WTC11 (cell line): ENCODE measurements around the gene TOE1. TPM values are rescaled to one million over a fixed set of nuclear protein-coding genes. Genes with fewer than 3 reads are reported as not detected.

Experiments
- ATAC-seq: fragments of 200-7000 bp; cut with Tn5 transposase; 2 replicates; pipeline ENCODE4 v1.10.0; 2021; ENCODE audit warnings: mild to moderate bottlenecking, moderate library complexity
- CTCF ChIA-PET: fragments of 300-600 bp; sonication (Branson Sonifier 250); formaldehyde crosslinking; loops from one replicate; lab custom pipeline; 2021; ENCODE audit warnings: antibody characterized with exemption; lab: Charles Lee
- POLR2A ChIA-PET: fragments of 350-600 bp; sonication (Branson Sonifier 250); formaldehyde crosslinking; loops from one replicate; lab custom pipeline; 2021; ENCODE audit warnings: antibody characterized with exemption; lab: Charles Lee
- DNase-seq: peaks from one replicate; pipeline ENCODE4 v3.0.0; 2021; ENCODE audit warnings: low spot score
- H3K27ac Mint-ChIP-seq: 2 replicates; pipeline ENCODE4 v1.8.0; 2021; ENCODE audit warnings: mixed read lengths
- H3K27me3 Mint-ChIP-seq: 2 replicates; pipeline ENCODE4 v1.8.0; 2021; ENCODE audit warnings: low read depth, mild to moderate bottlenecking, moderate library complexity, mixed read lengths
- H3K36me3 Mint-ChIP-seq: 2 replicates; pipeline ENCODE4 v1.8.0; 2021; ENCODE audit warnings: mixed read lengths
- H3K4me1 Mint-ChIP-seq: 2 replicates; pipeline ENCODE4 v1.8.0; 2022; ENCODE audit warnings: mixed read lengths
- H3K4me3 Mint-ChIP-seq: 2 replicates; pipeline ENCODE4 v1.8.0; 2021; ENCODE audit warnings: mild to moderate bottlenecking, moderate library complexity, mixed read lengths
- H3K9me3 Mint-ChIP-seq: 2 replicates; pipeline ENCODE4 v1.8.0; 2021; ENCODE audit warnings: mixed read lengths
- AFF4 ChIP-seq: sonication (generic); formaldehyde crosslinking; IDR thresholded peaks from 2 replicates; pipeline ENCODE4 v1.8.1; 2023; ENCODE audit warnings: mild to moderate bottlenecking, missing genetic modification reagents, borderline replicate concordance
- ATF2 ChIP-seq: sonication (generic); formaldehyde crosslinking; IDR thresholded peaks from 2 replicates; pipeline ENCODE4 v1.8.1; 2022; ENCODE audit warnings: low read depth, missing genetic modification reagents, borderline replicate concordance
- ATF6 ChIP-seq: sonication (generic); formaldehyde crosslinking; IDR thresholded peaks from 2 replicates; pipeline ENCODE4 v1.8.1; 2023; ENCODE audit warnings: mild to moderate bottlenecking, missing genetic modification reagents
- CREM ChIP-seq: sonication (generic); formaldehyde crosslinking; IDR thresholded peaks from 2 replicates; pipeline ENCODE4 v1.8.1; 2022; ENCODE audit warnings: mild to moderate bottlenecking, missing genetic modification reagents, moderate library complexity
- CTCF ChIP-seq: fragments of 200-600 bp; IDR thresholded peaks from 2 replicates; pipeline ENCODE4 v1.8.0; 2022; ENCODE audit warnings: antibody characterized with exemption
- EMX1 ChIP-seq: fragments of 250-450 bp; sonication (Bioruptor Pico); IDR thresholded peaks from 2 replicates; pipeline ENCODE4 v1.8.0; 2021; ENCODE audit warnings: mild to moderate bottlenecking
- ESRRA ChIP-seq: sonication (generic); formaldehyde crosslinking; IDR thresholded peaks from 2 replicates; pipeline ENCODE4 v1.8.1; 2022; ENCODE audit warnings: mild to moderate bottlenecking, missing genetic modification reagents, borderline replicate concordance
- ETV6 ChIP-seq: sonication (generic); formaldehyde crosslinking; IDR thresholded peaks from 2 replicates; pipeline ENCODE4 v1.8.1; 2022; ENCODE audit warnings: mild to moderate bottlenecking, missing genetic modification reagents
- JAZF1 ChIP-seq: fragments of 250-450 bp; sonication (Bioruptor Pico); IDR thresholded peaks from 2 replicates; pipeline ENCODE4 v1.9.0; 2021; ENCODE audit warnings: moderate library complexity, mild to moderate bottlenecking, inconsistent platforms
- NR1H2 ChIP-seq: sonication (generic); formaldehyde crosslinking; IDR thresholded peaks from 2 replicates; pipeline ENCODE4 v1.9.0; 2021; ENCODE audit warnings: mild to moderate bottlenecking, moderate library complexity, missing genetic modification reagents
- PRRX2 ChIP-seq: fragments of 250-450 bp; sonication (Bioruptor Pico); IDR thresholded peaks from 2 replicates; pipeline ENCODE4 v1.8.0; 2021; ENCODE audit warnings: mild to moderate bottlenecking
- RELA ChIP-seq: sonication (generic); formaldehyde crosslinking; IDR thresholded peaks from 2 replicates; pipeline ENCODE4 v1.8.1; 2022; ENCODE audit warnings: missing genetic modification reagents, mild to moderate bottlenecking, borderline replicate concordance
- SMAD4 ChIP-seq: sonication (generic); formaldehyde crosslinking; IDR thresholded peaks from 2 replicates; pipeline ENCODE4 v1.8.0; 2022; ENCODE audit warnings: mild to moderate bottlenecking, missing genetic modification reagents
- SP1 ChIP-seq: sonication (generic); formaldehyde crosslinking; conservative IDR thresholded peaks from 2 replicates; pipeline ENCODE4 v1.8.1; 2022; ENCODE audit warnings: missing genetic modification reagents
- STAT6 ChIP-seq: sonication (generic); formaldehyde crosslinking; conservative IDR thresholded peaks from 2 replicates; pipeline ENCODE4 v1.8.1; 2023; ENCODE audit warnings: mild to moderate bottlenecking, low read depth, missing genetic modification reagents, moderate library complexity
- TCF7 ChIP-seq: sonication (generic); formaldehyde crosslinking; IDR thresholded peaks from 2 replicates; pipeline ENCODE4 v1.8.0; 2022; ENCODE audit warnings: mild to moderate bottlenecking, low read depth, missing genetic modification reagents, moderate library complexity
- TEAD1 ChIP-seq: sonication (generic); formaldehyde crosslinking; IDR thresholded peaks from 2 replicates; pipeline ENCODE4 v1.8.0; 2022; ENCODE audit warnings: mild to moderate bottlenecking, missing genetic modification reagents
- TEAD4 ChIP-seq: sonication (generic); formaldehyde crosslinking; IDR thresholded peaks from 2 replicates; pipeline ENCODE4 v1.8.0; 2022; ENCODE audit warnings: mild to moderate bottlenecking, missing genetic modification reagents
- TP53 ChIP-seq: sonication (generic); formaldehyde crosslinking; IDR thresholded peaks from 2 replicates; pipeline ENCODE4 v1.8.1; 2023; ENCODE audit warnings: mild to moderate bottlenecking, missing genetic modification reagents
- ZBTB21 ChIP-seq: sonication (generic); formaldehyde crosslinking; IDR thresholded peaks from 2 replicates; pipeline ENCODE4 v1.8.1; 2023; ENCODE audit warnings: mild to moderate bottlenecking, missing genetic modification reagents, borderline replicate concordance
- ZNF138 ChIP-seq: sonication (generic); formaldehyde crosslinking; conservative IDR thresholded peaks from 2 replicates; pipeline ENCODE4 v1.8.1; 2022; ENCODE audit warnings: mild to moderate bottlenecking, moderate library complexity, missing genetic modification reagents
- ZNF263 ChIP-seq: sonication (generic); formaldehyde crosslinking; IDR thresholded peaks from 2 replicates; pipeline ENCODE4 v1.8.1; 2022; ENCODE audit warnings: low read depth, mild to moderate bottlenecking, moderate library complexity, missing genetic modification reagents
- ZNF281 ChIP-seq: sonication (generic); formaldehyde crosslinking; IDR thresholded peaks from 2 replicates; pipeline ENCODE4 v1.8.0; 2023; ENCODE audit warnings: mild to moderate bottlenecking, missing genetic modification reagents
- ZNF423 ChIP-seq: fragments of 250-450 bp; sonication (Bioruptor Pico); IDR thresholded peaks from 2 replicates; pipeline ENCODE4 v2.1.2; 2022; ENCODE audit warnings: mild to moderate bottlenecking, moderate library complexity
- total RNA-seq: library from RNA; stranded (reverse); gene quantifications from 3 replicates; pipeline ENCODE4 v1.2.3, GENCODE V29; 2021

TOE1 gene
- total RNA-seq, 1 experiment from 2014 or later = 7.4 TPM

- TF ChIP-seq AFF4 (CRISPR knock-in tag) (no peak), ZNF263 (CRISPR knock-in tag) (no peak), ZNF138 (CRISPR knock-in tag) (no peak), ZBTB21 (CRISPR knock-in tag) (no peak), TP53 (CRISPR knock-in tag) (no peak), JAZF1 (CRISPR knock-in tag) (no peak), PRRX2 (CRISPR knock-in tag) (no peak), ETV6 (CRISPR knock-in tag) (no peak), TCF7 (no peak), SMAD4 (CRISPR knock-in tag) (no peak), TEAD4 (CRISPR knock-in tag) (no peak), RELA (no peak), CREM (no peak)
These were observed 15.7 kb downstream of the TOE1 start (continued) for GRCh38 chr1:45355683-45356082.

- POLR2A ChIA-PET = interaction anchor here (2.0 kb wide), 1 partner anchor 16 kb away, joined by 9 read pairs; the partner anchor contains the start of genes MUTYH and TOE1
- H3K4me1 Mint-ChIP-seq = peaks cover 23% of the 10 kb centered on the region
- no peaks in the 10 kb centered on the region for H3K27me3 Mint-ChIP-seq
- no peak overlapping the region for H3K4me3 Mint-ChIP-seq
- CTCF ChIA-PET = interaction anchor here (0.6 to 6.5 kb wide), 5 partner anchors 51 to 576 kb away, joined by 3 to 170 read pairs (median 4); partner anchors contain the start of gene TESK2
- 0 out of 2 replicates have a peak overlapping the region, but pooled peaks have one; percentile 8 for H3K27ac Mint-ChIP-seq
- DNase-seq (no peak), ATAC-seq (no peak)
- H3K9me3 Mint-ChIP-seq = no peaks in the 10 kb centered on the region
- H3K36me3 Mint-ChIP-seq = no peaks in the 10 kb centered on the region
- TF ChIP-seq STAT6 (CRISPR knock-in tag) (no peak), ATF2 (CRISPR knock-in tag) (no peak), ESRRA (CRISPR knock-in tag) (no peak), EMX1 (CRISPR knock-in tag) (no peak), ZNF138 (CRISPR knock-in tag) (no peak), ZNF281 (CRISPR knock-in tag) (no peak), ATF6 (CRISPR knock-in tag) (no peak), SP1 (CRISPR knock-in tag) (no peak), CTCF (no peak), ZNF423 (no peak), TEAD1 (CRISPR knock-in tag) (no peak), NR1H2 (CRISPR knock-in tag) (no peak), CREM (no peak)
These were observed 16.2 kb downstream of the TOE1 start for GRCh38 chr1:45356186-45356585.
